HG03196 (cell line): ENCODE measurements around the gene OSM.
A peak's percentile ranks its signal among the peaks of the same experiment; 100 is the strongest.

Source experiments
- ATAC-seq: cut with Tn5 transposase; IDR thresholded peaks from one replicate; pipeline ENCODE4 v1.9.1; 2021; ENCODE audit not compliant: unreplicated experiment

Gene OSM

DNA sequence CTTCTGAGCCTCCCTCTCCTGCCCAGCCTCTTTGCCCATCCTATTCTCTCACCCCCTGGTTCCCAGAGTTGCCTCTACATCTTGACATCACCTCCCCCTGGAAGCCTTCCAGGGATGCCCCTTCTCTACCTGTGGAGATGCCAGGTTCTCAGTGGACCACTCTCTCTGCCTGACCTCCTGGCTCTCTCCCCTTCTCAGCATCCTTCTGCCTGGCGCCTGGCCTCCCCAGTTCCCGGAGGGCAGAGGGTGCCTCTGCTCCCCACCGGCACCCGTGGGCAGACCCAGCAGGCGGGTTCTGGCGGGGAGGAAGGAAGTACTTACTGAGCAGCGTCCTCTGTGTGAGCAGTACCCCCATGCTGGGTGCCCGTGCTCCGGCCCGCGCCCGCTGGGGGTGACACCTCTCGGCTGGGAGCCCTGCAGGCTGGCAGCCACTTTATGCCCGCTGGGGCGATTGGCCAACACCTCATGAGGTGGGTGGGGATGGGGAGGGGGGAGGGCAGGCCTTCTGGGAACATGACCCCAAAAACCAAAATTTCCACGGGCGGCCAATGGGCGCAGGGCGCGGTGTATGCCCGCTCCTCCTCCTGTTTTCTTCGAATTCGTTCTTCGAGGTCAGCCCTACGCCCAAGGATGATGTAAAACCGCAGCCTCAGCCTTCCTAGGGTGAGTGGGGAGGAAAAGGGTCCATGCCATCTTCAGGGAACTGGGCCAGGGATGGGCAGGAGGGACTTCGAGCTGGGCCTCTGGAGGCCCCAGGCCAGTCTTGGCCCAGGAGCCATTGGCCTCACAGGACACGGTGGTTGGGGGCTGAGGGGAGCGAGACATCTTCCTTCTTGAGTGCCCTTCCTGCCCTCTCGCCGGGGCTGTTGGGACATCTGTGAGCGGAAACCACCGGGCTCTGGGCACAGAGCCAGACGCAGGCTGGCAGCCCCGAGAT is at the start of gene OSM:
Gene OSM, minus strand, starts transcription at position 407 of the 937 bp plus-strand sequence. Its CDS starts 52 bp downstream, at position 355.
- no peak for ATAC-seq

- ATAC-seq = no peak
Measured at GRCh38 chr22:30315962-30316576, 49.4 kb upstream of the OSM start.

DNA sequence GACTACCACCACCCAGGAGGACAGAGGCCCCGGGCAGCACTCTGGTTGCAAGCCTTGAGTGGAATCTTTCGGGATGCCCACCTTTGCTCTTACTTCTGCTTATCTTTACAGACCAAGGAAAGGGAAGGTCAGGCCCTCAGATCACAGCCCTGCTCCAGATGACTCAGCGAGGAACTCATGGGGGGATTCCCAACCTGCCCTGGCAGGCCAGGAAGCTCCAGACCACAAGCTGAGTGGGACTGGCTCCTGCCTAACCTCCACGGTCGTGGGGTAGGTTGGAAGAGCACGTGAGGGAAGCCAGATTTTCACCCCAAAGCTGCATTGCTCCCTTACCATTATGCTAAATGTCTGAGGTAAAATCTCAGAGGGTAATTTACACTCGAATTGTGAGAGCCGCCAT is 48.3 kb upstream of the OSM start:
- no peak for ATAC-seq

- no peak for ATAC-seq
Measured at GRCh38 chr22:30313527-30314363, 47.1 kb upstream of the OSM start.

DNA sequence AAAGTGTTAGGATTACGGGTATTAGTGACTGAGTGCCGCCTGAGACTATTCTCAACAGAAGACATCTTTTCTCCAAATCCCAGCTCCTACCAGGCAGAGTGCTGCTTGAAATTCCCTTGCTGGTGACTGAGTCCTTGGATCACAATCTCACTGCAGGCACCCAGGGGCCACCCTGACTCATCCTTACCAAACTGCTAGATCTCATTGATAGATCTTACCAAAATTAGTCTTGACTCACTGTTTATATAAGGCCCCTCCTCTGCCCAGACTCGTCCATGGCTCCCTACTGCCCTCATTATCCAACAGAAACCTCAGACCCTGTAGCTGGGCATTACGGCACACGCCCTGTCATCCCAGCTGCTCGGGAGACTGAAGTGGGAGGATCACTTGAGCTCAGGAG is 45.4 kb upstream of the OSM start:
- ATAC-seq = no peak

GRCh38 chr22:30310881-30311771 is 44.5 kb upstream of the OSM start:
- ATAC-seq = no peak

DNA sequence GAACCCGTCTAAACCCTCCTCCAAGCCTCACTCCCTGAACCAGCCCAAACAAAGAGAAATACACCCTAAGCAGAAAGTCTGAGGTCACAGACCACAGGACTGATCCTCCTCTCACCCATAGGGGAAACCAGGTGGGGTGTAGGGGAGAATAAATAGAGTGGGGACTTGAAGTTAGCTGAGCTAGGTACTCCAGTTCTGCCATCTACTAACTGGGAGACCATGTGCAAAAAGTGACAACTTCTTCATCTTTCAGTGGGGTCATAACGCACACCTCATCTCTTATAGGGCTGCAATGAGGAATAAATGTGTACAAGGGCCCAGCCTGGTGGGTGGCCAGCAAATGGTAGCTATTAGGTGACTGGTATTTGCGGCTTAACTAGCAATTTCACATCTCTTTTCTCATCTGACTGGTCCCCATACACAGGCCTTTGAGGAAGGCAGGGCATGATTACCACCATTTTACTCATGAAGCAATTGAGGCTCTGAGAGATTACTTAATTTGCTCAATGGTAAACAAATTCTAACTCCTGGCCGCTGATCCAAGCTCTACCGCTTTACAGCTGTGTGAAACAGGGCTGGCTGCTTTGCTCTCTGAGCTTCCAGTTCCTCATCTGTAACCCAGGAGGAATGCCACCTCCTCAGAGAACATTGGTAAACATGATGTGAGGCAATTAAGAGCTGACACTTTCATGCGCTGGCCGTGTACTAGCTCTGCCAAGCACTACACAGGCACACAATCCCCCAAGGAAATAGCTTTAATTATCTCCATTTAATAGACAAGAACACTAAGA is 43.5 kb upstream of the OSM start:
- no peak for ATAC-seq

DNA sequence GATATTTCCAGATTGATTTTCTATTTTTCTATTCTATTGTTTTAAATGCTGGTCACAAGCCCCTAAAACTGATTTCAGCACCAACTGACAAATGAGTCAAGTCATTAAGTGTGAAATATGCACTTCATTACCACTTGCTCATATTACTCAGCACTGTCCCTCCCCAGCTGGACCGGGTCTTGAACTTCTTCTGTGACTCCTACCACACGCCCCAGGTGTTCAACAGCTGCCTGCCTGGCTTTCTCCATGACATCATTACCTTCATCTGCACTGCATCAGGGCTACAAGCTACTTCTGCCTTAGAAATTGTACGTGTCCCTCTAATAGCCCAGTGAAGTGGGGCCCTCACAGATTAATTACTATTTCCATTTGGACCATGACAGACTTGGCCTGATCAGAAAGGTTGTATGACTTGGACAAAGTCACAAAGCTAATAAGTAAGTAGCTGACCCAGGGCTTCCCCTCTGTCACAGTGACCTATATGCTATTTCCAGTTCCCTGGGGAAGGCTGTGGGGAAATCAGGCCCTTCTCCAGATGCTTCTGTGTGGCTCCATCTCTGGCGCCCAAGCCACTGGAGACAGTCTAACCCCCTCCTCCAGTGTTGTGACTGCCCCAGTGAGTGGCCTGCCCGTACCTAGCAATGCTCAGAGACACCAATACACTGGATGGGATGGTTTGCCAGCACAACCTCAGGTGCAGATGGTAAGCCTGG is 42.0 kb upstream of the OSM start:
- ATAC-seq = no peak

GRCh38 chr22:30308093-30308492 is 41.4 kb upstream of the OSM start:
- no peak for ATAC-seq

GRCh38 chr22:30307041-30307574 is 40.5 kb upstream of the OSM start:
- ATAC-seq = no peak

GRCh38 chr22:30306627-30307011 is 40.0 kb upstream of the OSM start:
- ATAC-seq = no peak

GRCh38 chr22:30305906-30306626 is 39.4 kb upstream of the OSM start:
- no peak for ATAC-seq

- ATAC-seq = peak; percentile 40
Measured at GRCh38 chr22:30305519-30305905, 38.9 kb upstream of the OSM start.

- ATAC-seq = no peak
Measured at GRCh38 chr22:30304495-30305244, 38.0 kb upstream of the OSM start.

- no peak for ATAC-seq
Measured at GRCh38 chr22:30302810-30303138, 36.1 kb upstream of the OSM start.

GRCh38 chr22:30301995-30302809 is 35.6 kb upstream of the OSM start:
- ATAC-seq = no peak

DNA sequence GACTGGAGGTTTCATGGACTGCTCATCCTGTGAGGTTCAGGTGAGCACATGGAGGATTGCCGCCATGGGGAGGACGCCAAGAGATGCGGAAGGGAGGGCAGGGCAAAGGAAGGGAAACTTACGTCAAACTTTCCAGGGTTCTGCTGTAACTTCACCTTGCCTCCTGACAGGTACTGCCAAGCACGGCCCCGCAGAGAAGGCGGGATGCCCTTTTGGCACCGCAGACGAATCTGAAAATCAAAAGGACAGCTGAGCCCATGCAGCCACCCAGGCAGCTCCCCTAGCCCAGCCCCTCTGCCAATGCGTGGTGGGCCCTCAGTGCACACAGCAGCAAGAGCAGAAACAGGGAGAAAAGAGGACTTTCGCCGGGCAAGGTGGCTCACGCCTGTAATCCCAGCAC is 32.7 kb upstream of the OSM start:
- no peak for ATAC-seq
